A673 (cell line): ENCODE measurements around the gene KCND2.

Experiments used
- CTCF ChIP-seq: fragments of 300-800, 200-600 bp; sonication (generic); conservative IDR thresholded peaks from 2 replicates; pipeline ENCODE4 v1.5.1; 2017; ENCODE audit warnings: low read depth, mild to moderate bottlenecking, antibody characterized with exemption, low read length, moderate library complexity, mixed read lengths
- EZH2 ChIP-seq: fragments of 200-600 bp; sonication (generic); IDR thresholded peaks from 2 replicates; pipeline ENCODE4 v1.6.1; 2017; ENCODE audit warnings: borderline replicate concordance, low read depth, mild to moderate bottlenecking, mixed read lengths, antibody characterized with exemption, low read length; ENCODE audit not compliant: poor library complexity, severe bottlenecking

- TF ChIP-seq CTCF (peak; percentile 75), EZH2 (no peak)
These were observed 714 bp upstream of the KCND2 start for GRCh38 chr7:120272261-120272660.
